Type B pancreatic cell (in vitro differentiated cells): Measurements from ENCODE around the gene GRIN2A. TPM values are rescaled to one million over a fixed set of nuclear protein-coding genes. Genes with fewer than 3 reads are reported as not detected.

Experiments
- DNase-seq: peaks from one replicate; pipeline ENCODE4 v3.0.0; 2021; ENCODE audit warnings: mixed read lengths; ENCODE audit not compliant: unreplicated experiment; ENCODE audit errors: extremely low spot score
- H3K27ac Mint-ChIP-seq: 2 replicates; pipeline ENCODE4 v1.8.0; 2021; ENCODE audit warnings: mild to moderate bottlenecking, mixed read lengths
- H3K27me3 Mint-ChIP-seq: 2 replicates; pipeline ENCODE4 v1.8.0; 2021; ENCODE audit warnings: mixed read lengths
- H3K36me3 Mint-ChIP-seq: 2 replicates; pipeline ENCODE4 v1.8.0; 2021; ENCODE audit warnings: mixed read lengths
- H3K4me1 Mint-ChIP-seq: one replicate; pipeline ENCODE4 v1.8.0; 2021; ENCODE audit warnings: mixed read lengths; ENCODE audit not compliant: unreplicated experiment
- H3K4me3 Mint-ChIP-seq: 2 replicates; pipeline ENCODE4 v1.8.0; 2021; ENCODE audit warnings: mild to moderate bottlenecking, mixed read lengths
- H3K9me3 Mint-ChIP-seq: 2 replicates; pipeline ENCODE4 v1.8.0; 2021; ENCODE audit warnings: mixed read lengths
- total RNA-seq: library from RNA; stranded (reverse); gene quantifications from 2 replicates; pipeline ENCODE4 v1.2.1, GENCODE V29; 2021; ENCODE audit warnings: low replicate concordance
- TF ChIP-seq, protein P1 (sequence below): fragments of 200-600 bp; sonication (generic); conservative IDR thresholded peaks from 2 replicates; pipeline ENCODE4 v1.5.0; 2021; ENCODE audit warnings: antibody characterized with exemption, mild to moderate bottlenecking

GRIN2A gene
- total RNA-seq, 1 donor from 2014 or later, result 7.1 TPM

DNA sequence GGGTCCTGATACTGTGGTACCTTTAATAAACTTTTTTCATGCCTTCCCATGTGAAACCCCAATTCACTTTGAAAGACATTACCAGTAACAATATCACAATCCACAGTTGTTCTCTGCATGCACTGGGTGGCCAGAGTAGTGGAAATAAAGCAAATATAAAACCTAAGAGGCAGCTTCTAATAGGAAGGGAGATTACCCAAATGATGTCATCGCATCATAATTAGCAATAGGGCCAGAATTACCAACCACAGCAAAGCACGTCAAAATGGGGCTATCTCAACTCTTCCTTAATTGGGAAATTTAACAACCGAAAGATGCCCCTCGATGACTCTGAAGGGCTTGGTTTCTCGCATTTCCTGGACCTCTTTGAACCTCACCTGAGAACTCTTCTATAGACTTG, 224.8 kb downstream of the GRIN2A start:
- TF ChIP-seq, protein P1, sequence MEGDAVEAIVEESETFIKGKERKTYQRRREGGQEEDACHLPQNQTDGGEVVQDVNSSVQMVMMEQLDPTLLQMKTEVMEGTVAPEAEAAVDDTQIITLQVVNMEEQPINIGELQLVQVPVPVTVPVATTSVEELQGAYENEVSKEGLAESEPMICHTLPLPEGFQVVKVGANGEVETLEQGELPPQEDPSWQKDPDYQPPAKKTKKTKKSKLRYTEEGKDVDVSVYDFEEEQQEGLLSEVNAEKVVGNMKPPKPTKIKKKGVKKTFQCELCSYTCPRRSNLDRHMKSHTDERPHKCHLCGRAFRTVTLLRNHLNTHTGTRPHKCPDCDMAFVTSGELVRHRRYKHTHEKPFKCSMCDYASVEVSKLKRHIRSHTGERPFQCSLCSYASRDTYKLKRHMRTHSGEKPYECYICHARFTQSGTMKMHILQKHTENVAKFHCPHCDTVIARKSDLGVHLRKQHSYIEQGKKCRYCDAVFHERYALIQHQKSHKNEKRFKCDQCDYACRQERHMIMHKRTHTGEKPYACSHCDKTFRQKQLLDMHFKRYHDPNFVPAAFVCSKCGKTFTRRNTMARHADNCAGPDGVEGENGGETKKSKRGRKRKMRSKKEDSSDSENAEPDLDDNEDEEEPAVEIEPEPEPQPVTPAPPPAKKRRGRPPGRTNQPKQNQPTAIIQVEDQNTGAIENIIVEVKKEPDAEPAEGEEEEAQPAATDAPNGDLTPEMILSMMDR, result no peak
- H3K9me3 Mint-ChIP-seq, result no peaks in the 10 kb centered on the region
- H3K27ac Mint-ChIP-seq, result no peak overlapping the region
- H3K36me3 Mint-ChIP-seq, result no peaks in the 10 kb centered on the region
- H3K4me3 Mint-ChIP-seq, result no peak overlapping the region
- H3K27me3 Mint-ChIP-seq, result peaks cover 43% of the 10 kb centered on the region
- no peak for DNase-seq
- H3K4me1 Mint-ChIP-seq, result no peaks in the 10 kb centered on the region

DNA sequence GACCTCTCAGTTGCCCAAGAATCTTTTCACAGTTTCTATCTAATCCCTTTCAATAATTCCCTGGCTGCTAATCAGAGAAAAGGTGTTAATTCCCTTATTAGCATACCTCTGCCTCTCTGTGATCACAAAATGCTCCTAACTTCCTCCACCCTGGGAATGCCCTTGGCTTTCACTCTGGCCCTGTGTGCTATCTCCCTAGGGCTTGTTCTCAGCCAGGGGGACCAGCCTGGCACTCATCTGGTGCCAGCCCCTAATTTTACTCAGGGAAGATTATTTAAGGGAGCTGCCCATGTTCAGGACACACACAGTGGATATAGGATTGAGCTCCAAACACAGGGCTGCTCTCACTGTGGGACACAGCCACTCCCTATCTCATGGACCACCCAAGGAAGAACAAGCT, 225.2 kb downstream of the GRIN2A start:
- Mint-ChIP-seq H3K27me3 (peaks cover 43% of the 10 kb centered on the region), H3K4me3 (no peak overlapping the region), H3K9me3 (no peaks in the 10 kb centered on the region), H3K36me3 (no peaks in the 10 kb centered on the region), H3K4me1 (no peaks in the 10 kb centered on the region), H3K27ac (no peak overlapping the region)
- no peak for DNase-seq
- TF ChIP-seq, protein P1, result no peak

DNA sequence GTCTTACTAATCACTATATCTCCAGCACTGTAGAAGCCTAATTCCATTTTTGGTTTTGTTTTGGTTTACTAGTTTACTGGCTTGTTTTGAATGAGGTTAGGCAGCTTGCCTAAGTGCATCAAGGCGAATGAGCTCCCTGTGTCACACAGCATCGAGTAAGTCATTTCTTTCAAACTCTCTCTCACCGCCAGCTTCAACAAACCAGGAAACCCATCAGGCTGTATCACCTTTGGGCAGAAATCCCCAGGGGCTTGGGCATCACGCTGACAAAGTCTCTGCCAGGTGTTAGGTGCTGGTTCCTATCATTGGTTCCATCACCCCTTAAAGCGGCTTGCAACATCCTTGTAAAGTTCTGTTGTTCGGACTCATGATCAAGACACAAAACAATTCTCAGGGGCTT, 226.6 kb downstream of the GRIN2A start:
- Mint-ChIP-seq H3K9me3 (no peaks in the 10 kb centered on the region), H3K27ac (no peak overlapping the region), H3K27me3 (peaks cover 44% of the 10 kb centered on the region), H3K36me3 (no peaks in the 10 kb centered on the region), H3K4me1 (no peaks in the 10 kb centered on the region), H3K4me3 (no peak overlapping the region)
- TF ChIP-seq, protein P1, result no peak
- DNase-seq, result no peak

DNA sequence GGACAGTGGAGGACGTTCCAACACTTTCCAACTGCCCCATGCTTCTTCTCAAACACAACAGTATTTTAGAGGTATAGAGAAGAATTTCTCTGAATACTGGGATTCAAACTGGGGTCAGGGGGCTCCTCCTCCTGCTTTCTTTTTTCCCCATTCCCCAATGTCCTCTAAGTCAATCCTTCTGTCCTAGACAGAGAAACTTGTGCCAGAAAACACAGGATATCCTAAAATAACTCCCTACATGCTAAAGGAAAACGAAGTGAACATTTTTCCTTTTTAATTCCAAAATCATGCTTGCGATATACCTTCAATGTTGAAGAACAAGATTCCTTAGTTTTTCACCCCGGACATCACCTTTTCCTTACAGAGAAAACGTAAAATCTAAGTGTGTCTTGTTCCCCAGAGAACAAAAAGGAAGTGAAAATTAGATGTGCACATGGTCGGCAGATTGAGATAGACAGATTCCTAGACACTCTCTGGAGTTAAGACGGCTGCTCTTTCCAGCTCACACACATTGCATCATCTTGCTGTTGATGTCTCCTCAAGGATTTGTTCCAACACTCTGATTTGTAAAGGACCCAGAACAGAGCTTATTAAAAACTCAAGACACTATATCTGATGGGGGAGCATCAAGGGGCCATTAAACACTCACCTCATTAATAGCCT, 228.2 kb downstream of the GRIN2A start:
- Mint-ChIP-seq H3K4me3 (no peak overlapping the region), H3K9me3 (no peaks in the 10 kb centered on the region), H3K36me3 (no peaks in the 10 kb centered on the region), H3K27ac (no peak overlapping the region), H3K4me1 (no peaks in the 10 kb centered on the region), H3K27me3 (peaks cover 50% of the 10 kb centered on the region)
- TF ChIP-seq, protein P1, result no peak
- no peak for DNase-seq

DNA sequence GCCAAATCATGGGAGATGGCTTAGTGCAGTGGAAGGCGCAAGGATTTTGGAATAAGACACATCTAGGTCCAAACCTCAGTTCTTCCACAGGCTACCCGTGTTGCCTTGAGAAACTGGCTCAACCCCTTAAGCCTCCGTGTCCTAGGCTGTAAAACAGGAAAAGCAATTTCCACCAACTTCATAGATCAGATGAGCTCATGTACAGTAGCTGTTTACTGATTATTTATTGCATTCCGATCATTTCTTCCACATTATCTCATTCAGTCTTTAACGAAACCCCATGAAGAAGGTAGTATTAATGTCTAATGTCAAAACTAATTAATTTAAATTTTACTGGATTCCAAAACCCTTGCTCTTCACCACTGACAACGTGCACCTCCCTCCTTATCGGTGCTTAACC, 231.6 kb downstream of the GRIN2A start:
- TF ChIP-seq, protein P1, result no peak
- peaks cover 27% of the 10 kb centered on the region for H3K27me3 Mint-ChIP-seq
- H3K36me3 Mint-ChIP-seq, result no peaks in the 10 kb centered on the region
- H3K4me1 Mint-ChIP-seq, result no peaks in the 10 kb centered on the region
- H3K9me3 Mint-ChIP-seq, result no peaks in the 10 kb centered on the region
- DNase-seq, result no peak
- H3K4me3 Mint-ChIP-seq, result no peak overlapping the region
- peak overlapping the region; percentile 24 for H3K27ac Mint-ChIP-seq

DNA sequence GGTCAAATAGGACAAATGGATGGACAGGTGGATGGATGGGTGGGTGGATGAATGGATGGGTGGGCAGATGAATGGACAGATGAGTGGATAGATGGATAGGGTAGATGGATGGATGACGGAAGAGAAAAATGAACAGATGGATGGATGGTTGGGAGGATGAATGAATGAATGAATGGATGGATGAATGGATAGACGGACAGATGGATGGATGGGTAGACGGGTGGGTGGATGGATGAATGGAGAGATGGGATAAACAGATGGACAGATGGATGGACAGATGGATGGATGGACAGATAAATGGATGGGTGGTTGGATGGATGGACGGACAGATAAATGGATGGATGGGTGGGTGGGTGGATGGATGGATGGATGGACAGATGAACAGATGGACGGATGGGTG, 232.8 kb downstream of the GRIN2A start:
- no peaks in the 10 kb centered on the region for H3K4me1 Mint-ChIP-seq
- no peaks in the 10 kb centered on the region for H3K9me3 Mint-ChIP-seq
- no peak overlapping the region for H3K27ac Mint-ChIP-seq
- TF ChIP-seq, protein P1, result no peak
- DNase-seq, result no peak
- H3K27me3 Mint-ChIP-seq, result peaks cover 27% of the 10 kb centered on the region
- no peak overlapping the region for H3K4me3 Mint-ChIP-seq
- no peaks in the 10 kb centered on the region for H3K36me3 Mint-ChIP-seq
